ENCODE measurements around the gene PCID2. TPM values are rescaled to one million over a fixed set of nuclear protein-coding genes. Genes with fewer than 3 reads are reported as not detected.
A peak's percentile ranks its signal among the peaks of the same experiment; 100 is the strongest.

The PCID2 gene
- total and polyA plus RNA-seq, 2 of the 13 experiments (the other 11 are each of a cell fraction or from before 2014, with no cell fraction given), result 65.0 to 111 TPM

DNA sequence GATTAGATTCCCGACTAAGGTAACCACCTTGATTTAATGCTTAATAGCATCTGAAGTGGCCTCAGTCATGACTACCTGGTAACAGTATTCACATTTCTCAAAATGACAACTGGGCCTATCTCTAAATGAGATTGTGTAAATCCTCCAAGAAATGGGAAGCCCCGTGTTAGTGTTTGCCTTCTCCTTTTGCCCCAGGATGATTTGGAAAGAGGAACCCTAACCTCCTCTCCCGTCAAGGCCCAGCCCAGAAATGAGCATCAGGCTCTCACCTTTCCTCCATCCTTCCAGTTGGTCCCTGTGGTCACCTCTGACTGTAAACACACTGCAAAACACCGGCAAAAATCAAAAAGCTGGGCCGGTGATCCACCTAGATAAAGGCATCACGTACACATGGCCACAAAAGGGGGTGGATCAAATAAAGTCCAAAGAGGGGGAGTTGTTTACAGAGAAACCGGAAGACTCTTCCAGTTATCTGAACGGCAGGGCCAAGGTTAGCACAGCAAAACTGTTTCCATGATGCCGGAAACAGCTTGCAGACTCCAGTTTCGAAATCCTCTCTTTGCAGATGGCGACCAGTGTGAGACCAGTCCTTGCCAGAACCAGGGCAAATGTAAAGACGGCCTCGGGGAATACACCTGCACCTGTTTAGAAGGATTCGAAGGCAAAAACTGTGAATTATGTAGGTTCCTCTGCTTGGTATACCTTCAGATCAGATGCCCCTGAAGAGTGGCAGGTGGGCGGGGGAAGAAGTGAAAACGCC lies 69.5 kb downstream of the PCID2 start (continued):
- TF ChIP-seq ZNF280D (CRISPR knock-in tag; IDR thresholded peaks at IDR 0.05) (no peak), PHB2 (IDR thresholded peaks at IDR 0.05; ENCODE audit: partially characterized antibody) (no peak), ZNF138 (CRISPR knock-in tag; IDR thresholded peaks at IDR 0.05; ENCODE audit: low read depth) (0 out of 2 replicates have a peak, but pooled peaks have one; percentile 51), NCOA1 (CRISPR knock-in tag; IDR thresholded peaks at IDR 0.05) (peak; percentile 70; the same call in 1 of the 2 replicates), KDM5B (CRISPR knock-in tag; IDR thresholded peaks at IDR 0.05; ENCODE audit: borderline replicate concordance) (peak; percentile 71; the same call in 1 of the 2 replicates), SP2 (CRISPR knock-in tag; IDR thresholded peaks at IDR 0.05) (no peak), NCOA2 (CRISPR knock-in tag; IDR thresholded peaks at IDR 0.05) (peak; percentile 95), ZSCAN21 (CRISPR knock-in tag; IDR thresholded peaks at IDR 0.05; ENCODE audit: borderline replicate concordance) (no peak), CEBPB (IDR thresholded peaks at IDR 0.05; ENCODE audit: borderline replicate concordance, low read depth, low read length) (peak; percentile 88), ZNF75D (CRISPR knock-in tag; IDR thresholded peaks at IDR 0.05; ENCODE audit: borderline replicate concordance) (no peak), ZNF337 (CRISPR knock-in tag; IDR thresholded peaks at IDR 0.05; ENCODE audit: borderline replicate concordance, low read depth) (no peak), SRSF4 (IDR thresholded peaks at IDR 0.05; ENCODE audit: low read depth, low read length, poor library complexity, severe bottlenecking) (no peak)
- TF ChIP-seq, protein P1, sequence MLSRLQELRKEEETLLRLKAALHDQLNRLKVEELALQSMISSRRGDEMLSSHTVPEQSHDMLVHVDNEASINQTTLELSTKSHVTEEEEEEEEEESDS (CRISPR knock-in tag; IDR thresholded peaks at IDR 0.05; ENCODE audit: borderline replicate concordance), result no peak
- TF ChIP-seq, protein P2, sequence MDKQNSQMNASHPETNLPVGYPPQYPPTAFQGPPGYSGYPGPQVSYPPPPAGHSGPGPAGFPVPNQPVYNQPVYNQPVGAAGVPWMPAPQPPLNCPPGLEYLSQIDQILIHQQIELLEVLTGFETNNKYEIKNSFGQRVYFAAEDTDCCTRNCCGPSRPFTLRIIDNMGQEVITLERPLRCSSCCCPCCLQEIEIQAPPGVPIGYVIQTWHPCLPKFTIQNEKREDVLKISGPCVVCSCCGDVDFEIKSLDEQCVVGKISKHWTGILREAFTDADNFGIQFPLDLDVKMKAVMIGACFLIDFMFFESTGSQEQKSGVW (CRISPR knock-in tag; IDR thresholded peaks at IDR 0.05; ENCODE audit: borderline replicate concordance), result no peak
- TF ChIP-seq, protein P3, sequence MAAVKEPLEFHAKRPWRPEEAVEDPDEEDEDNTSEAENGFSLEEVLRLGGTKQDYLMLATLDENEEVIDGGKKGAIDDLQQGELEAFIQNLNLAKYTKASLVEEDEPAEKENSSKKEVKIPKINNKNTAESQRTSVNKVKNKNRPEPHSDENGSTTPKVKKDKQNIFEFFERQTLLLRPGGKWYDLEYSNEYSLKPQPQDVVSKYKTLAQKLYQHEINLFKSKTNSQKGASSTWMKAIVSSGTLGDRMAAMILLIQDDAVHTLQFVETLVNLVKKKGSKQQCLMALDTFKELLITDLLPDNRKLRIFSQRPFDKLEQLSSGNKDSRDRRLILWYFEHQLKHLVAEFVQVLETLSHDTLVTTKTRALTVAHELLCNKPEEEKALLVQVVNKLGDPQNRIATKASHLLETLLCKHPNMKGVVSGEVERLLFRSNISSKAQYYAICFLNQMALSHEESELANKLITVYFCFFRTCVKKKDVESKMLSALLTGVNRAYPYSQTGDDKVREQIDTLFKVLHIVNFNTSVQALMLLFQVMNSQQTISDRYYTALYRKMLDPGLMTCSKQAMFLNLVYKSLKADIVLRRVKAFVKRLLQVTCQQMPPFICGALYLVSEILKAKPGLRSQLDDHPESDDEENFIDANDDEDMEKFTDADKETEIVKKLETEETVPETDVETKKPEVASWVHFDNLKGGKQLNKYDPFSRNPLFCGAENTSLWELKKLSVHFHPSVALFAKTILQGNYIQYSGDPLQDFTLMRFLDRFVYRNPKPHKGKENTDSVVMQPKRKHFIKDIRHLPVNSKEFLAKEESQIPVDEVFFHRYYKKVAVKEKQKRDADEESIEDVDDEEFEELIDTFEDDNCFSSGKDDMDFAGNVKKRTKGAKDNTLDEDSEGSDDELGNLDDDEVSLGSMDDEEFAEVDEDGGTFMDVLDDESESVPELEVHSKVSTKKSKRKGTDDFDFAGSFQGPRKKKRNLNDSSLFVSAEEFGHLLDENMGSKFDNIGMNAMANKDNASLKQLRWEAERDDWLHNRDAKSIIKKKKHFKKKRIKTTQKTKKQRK (IDR thresholded peaks at IDR 0.05; ENCODE audit: low read length), result no peak

Measured in HepG2 (cell line).